ENCODE measurements around the gene FKBP2.
A peak's percentile ranks its signal among the peaks of the same experiment; 100 is the strongest.

Gene FKBP2

GRCh38 chr11:64240435-64241240 lies at the start of gene FKBP2:
FKBP2 (plus strand) TSS chr11:64241095; CDS start chr11:64242388, 1,293 bp downstream.
- peak; percentile 97 for DNase-seq

GRCh38 chr11:64192434-64192833 lies 48.5 kb upstream of the FKBP2 start:
- DNase-seq: no peak

DNA sequence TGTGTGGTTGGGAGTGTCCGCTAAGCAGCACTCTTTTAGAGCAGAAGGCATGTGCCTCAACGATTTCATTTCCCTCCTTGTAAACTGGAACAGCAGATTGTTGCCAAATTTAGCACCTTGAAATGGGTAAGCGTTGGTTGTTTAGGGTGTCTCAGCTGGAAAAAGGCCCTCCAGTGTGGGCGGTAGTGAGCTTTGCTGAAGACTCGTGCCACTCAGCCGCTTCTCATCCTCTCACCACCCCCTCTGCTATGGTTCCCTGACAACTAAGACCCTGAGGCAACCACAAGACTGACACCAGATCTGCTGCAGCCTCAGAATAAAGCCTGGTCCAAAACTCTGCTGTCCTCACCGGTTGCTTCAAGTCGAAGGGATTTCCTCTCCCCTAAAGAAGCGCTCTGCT lies 44.3 kb upstream of the FKBP2 start:
- DNase-seq: no peak

DNA sequence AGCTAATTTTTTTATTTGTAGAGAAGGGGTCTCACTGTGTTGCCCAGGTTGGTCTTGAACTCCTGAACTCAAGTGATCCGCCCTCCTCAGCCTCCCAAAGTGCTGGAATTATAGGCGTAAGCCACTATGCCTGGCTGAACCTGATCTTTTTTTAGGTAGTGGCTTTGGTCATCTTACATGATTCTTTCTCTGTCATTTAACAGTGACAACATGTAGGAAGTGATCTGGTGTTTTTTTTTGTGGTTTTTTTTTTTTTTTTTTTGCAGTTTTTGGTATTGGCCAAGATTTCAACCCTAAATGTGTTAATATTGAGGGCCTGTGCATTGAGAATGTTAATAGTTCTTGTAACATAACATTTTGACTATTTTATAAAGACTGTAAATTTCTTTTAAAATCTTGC lies 42.4 kb upstream of the FKBP2 start:
- DNase-seq: no peak

GRCh38 chr11:64201543-64201942 lies 39.4 kb upstream of the FKBP2 start:
- DNase-seq: no peak

DNA sequence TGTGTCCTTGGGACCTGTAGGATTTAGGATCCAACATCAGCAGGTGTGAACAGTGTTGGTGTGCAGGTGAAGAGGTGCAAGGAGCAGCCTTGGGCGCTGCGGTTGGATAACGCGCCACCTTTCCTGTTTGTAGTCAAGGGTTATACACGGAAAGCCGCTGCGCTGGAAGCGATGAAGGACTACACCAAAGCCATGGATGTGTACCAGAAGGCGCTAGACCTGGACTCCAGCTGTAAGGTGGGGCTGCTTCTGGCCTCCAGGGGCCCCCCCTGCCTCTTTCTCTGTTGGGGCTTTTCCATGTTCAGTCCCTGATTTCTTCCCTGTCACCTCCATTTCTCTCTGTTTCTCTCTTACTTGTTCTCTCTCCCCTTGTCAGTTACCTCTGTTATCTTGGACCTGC lies 37.9 kb upstream of the FKBP2 start:
- no peak for DNase-seq

- DNase-seq: no peak
Measured at GRCh38 chr11:64203421-64204079, 37.3 kb upstream of the FKBP2 start.

DNA sequence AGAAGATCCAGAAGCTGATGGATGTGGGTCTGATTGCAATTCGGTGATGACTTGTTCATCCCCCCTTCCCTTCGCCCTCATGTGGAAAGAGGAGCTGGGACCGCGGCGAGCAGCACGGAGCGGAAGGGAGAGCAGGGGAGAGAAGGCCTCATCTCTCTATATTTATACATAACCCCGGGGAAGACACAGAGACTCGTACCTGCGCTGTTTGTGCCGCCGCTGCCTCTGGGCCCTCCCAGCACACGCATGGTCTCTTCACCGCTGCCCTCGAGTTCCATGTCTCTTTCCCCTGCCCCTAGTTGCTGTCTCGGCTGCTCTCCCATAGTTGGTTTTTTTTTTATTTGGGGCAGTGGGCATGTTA lies 36.8 kb upstream of the FKBP2 start:
- no peak for DNase-seq

- DNase-seq: peak; percentile 34
Measured at GRCh38 chr11:64204464-64204989, 36.4 kb upstream of the FKBP2 start.

GRCh38 chr11:64206457-64207255 lies 34.2 kb upstream of the FKBP2 start, which contains the start of gene FERMT3:
FERMT3 (plus strand) TSS chr11:64206721; CDS start chr11:64207365, 644 bp downstream.
- DNase-seq: peak; percentile 63

DNA sequence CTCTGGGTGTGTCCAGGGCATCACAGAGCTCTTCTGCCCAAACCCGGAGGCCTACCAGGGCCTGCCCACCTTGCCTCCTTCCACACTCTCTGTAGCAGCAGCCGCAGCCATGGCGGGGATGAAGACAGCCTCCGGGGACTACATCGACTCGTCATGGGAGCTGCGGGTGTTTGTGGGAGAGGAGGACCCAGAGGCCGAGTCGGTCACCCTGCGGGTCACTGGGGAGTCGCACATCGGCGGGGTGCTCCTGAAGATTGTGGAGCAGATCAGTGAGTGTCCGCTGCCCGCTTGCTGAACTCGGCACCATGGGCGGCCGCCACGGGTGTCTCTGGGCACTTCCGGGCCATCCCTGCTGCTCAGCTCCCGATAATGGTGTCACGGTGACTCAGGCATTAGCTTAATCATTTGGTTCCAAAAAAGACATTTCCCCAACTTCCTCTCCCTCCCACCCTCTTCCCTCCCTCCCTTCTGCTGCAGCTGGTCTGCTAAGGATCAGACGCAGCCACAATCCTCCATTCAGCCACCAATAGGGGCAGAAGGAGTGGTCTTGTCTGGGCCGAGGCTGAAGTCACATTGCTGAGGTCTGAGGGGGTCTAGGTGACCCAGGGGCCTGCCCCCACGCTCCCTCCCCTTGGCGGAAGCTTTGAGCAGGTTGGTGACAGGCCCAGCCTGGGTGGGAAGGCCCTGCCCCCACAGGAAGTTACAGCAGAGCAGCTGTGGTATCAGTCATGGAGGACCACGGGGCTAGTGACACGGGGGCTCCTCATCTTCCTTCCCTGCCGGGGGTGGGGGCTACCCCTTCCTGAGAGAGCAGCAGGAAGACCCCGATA lies 33.4 kb upstream of the FKBP2 start:
- DNase-seq: peak; percentile 88

- DNase-seq: no peak
Measured at GRCh38 chr11:64208086-64208795, 32.7 kb upstream of the FKBP2 start.

- DNase-seq: no peak
Measured at GRCh38 chr11:64208796-64209562, 31.9 kb upstream of the FKBP2 start.

- DNase-seq: no peak
Measured at GRCh38 chr11:64209563-64209843, 31.4 kb upstream of the FKBP2 start.

DNA sequence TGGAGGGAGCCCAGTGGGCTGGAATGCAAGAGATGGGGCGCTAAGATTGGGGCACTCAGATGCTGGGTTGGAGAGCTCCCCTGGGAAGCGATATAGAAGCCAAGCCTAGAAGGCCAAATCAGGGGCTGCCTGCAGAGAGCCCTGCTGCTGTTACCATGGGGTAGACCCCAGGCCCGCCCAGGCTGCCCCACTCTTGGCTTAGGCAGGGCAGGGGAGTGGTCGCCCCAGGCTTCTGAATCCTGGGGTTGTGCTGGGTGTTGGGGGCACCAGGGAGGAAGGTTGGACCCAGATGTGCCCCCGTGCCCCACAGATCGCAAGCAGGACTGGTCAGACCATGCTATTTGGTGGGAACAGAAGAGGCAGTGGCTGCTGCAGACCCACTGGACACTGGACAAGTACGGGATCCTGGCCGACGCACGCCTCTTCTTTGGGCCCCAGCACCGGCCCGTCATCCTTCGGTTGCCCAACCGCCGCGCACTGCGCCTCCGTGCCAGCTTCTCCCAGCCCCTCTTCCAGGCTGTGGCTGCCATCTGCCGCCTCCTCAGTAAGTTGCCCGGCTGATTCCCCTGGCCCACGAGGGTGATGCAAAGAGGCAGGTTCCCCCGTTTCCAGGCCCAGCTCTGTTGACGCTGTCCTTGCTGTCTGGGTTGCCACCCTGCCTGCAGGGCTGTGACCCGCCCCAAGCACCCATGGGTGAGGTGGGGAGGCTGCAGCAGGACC lies 30.4 kb upstream of the FKBP2 start:
- DNase-seq: no peak

- DNase-seq: no peak
Measured at GRCh38 chr11:64211181-64211872, 29.6 kb upstream of the FKBP2 start.

DNA sequence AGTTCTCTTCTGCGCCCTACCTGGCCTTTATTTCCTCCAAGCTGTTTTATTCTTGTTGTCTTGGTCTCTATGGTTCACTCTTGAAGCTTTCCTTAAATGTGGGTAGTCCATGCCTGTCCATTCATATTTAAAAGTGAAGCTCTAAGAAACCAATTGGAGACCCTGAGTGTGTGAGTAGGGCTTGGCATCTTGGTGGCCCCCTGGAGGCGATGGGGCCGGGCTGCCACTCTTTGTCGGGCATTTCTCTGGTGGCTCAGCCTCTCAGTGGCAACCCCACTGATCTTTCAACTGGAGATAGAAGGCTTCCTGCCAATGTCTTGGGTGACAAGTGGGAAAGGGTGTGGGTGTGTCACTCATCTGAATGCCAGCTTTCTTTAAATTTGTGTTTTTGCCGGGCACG lies 24.0 kb upstream of the FKBP2 start:
- DNase-seq: no peak

- no peak for DNase-seq
Measured at GRCh38 chr11:64218628-64219353, 22.1 kb upstream of the FKBP2 start.

- DNase-seq: no peak
Measured at GRCh38 chr11:64219354-64219684, 21.6 kb upstream of the FKBP2 start.

Data from NK-92 treated with Interleukin-12 subunit alpha and Interleukin-12 subunit beta, amount 100 ng/mL, for 24 hours (cell line).